ENCODE results near the gene LRRC3. TPM values are rescaled to one million over a fixed set of nuclear protein-coding genes. Genes with fewer than 3 reads are reported as not detected.
"Not testable (repeated sequence)": the region's sequence is repeated elsewhere in the genome, so short reads cannot be mapped to it uniquely, and the experiment has no call there.

The LRRC3 gene
- total and polyA plus RNA-seq, 4 donors = 0.63 to 5.3 (median 1.5) TPM

- intact Hi-C loops (cut with DNase I) = no loop called here
- Histone ChIP-seq H3K36me3 (ENCODE audit: control insufficient read depth in 1 of 2, insufficient read depth in 2 of 2, low read length in 1 of 2) (no peaks in the 10 kb centered on the region), H3K9me3 (ENCODE audit: control insufficient read depth, low read length) (no peaks in the 10 kb centered on the region), H3K4me3 (ENCODE audit: low read length in 2 of 2) (no peak overlapping the region), H3K4me1 (ENCODE audit: control insufficient read depth in 1 of 2, insufficient read depth in 2 of 2, low read length in 2 of 2) (no peaks in the 10 kb centered on the region), H3K27ac (ENCODE audit: low read depth in 1 of 2, low read length in 2 of 2) (no peak overlapping the region), H3K27me3 (ENCODE audit: control insufficient read depth in 1 of 2, insufficient read depth in 2 of 2, low read length in 1 of 2) (no peaks in the 10 kb centered on the region)
- 87 to 91% methylated on average over 18 of the region's 18 CpGs for whole genome bisulfite sequencing, 2 donors
- no peak for DNase-seq
- no peak for ATAC-seq (ENCODE audit: low FRiP score)
Measured at GRCh38 chr21:44499211-44499560, 43.9 kb downstream of the LRRC3 start.

- peak; percentile 32 to 62 for DNase-seq
- Histone ChIP-seq H3K36me3 (ENCODE audit: control insufficient read depth in 1 of 2, insufficient read depth in 2 of 2, low read length in 1 of 2) (no peaks in the 10 kb centered on the region), H3K4me1 (ENCODE audit: control insufficient read depth in 1 of 2, insufficient read depth in 2 of 2, low read length in 2 of 2) (no peaks in the 10 kb centered on the region), H3K27me3 (ENCODE audit: control insufficient read depth in 1 of 2, insufficient read depth in 2 of 2, low read length in 1 of 2) (no peaks in the 10 kb centered on the region), H3K9me3 (ENCODE audit: control insufficient read depth, low read length) (no peaks in the 10 kb centered on the region), H3K4me3 (ENCODE audit: low read length in 2 of 2) (no peak overlapping the region), H3K27ac (ENCODE audit: low read depth in 1 of 2, low read length in 2 of 2) (no peak overlapping the region)
- 84 to 86% methylated on average over 20 to 23 of the region's 23 CpGs for WGBS, 2 donors
- ATAC-seq (ENCODE audit: low FRiP score) = peak; percentile 49
- intact Hi-C loops (cut with DNase I) = no loop called here
Measured at GRCh38 chr21:44499631-44500030, 44.3 kb downstream of the LRRC3 start.

- H3K27me3 ChIP-seq (ENCODE audit: control insufficient read depth in 1 of 2, insufficient read depth in 2 of 2, low read length in 1 of 2) = no peaks in the 10 kb centered on the region
- peak; percentile 12 for ATAC-seq (ENCODE audit: low FRiP score)
- H3K4me1 ChIP-seq (ENCODE audit: control insufficient read depth in 1 of 2, insufficient read depth in 2 of 2, low read length in 2 of 2) = no peaks in the 10 kb centered on the region
- no peaks in the 10 kb centered on the region for H3K36me3 ChIP-seq (ENCODE audit: control insufficient read depth in 1 of 2, insufficient read depth in 2 of 2, low read length in 1 of 2)
- peak in 1 of 2 donors; percentile 70 for DNase-seq
- H3K27ac ChIP-seq (ENCODE audit: low read depth in 1 of 2, low read length in 2 of 2) = no peak overlapping the region
- H3K4me3 ChIP-seq (ENCODE audit: low read length in 2 of 2) = no peak overlapping the region
- no peaks in the 10 kb centered on the region for H3K9me3 ChIP-seq (ENCODE audit: control insufficient read depth, low read length)
- 87 to 91% methylated on average over 19 of the region's 19 CpGs for WGBS, 2 donors
- intact Hi-C loops (cut with DNase I) = no loop called here
Measured at GRCh38 chr21:44500111-44500510, 44.8 kb downstream of the LRRC3 start.

GRCh38 chr21:44502171-44502958, 47.1 kb downstream of the LRRC3 start:
- Histone ChIP-seq H3K36me3 (ENCODE audit: control insufficient read depth in 1 of 2, insufficient read depth in 2 of 2, low read length in 1 of 2) (no peaks in the 10 kb centered on the region), H3K27ac (ENCODE audit: low read depth in 1 of 2, low read length in 2 of 2) (no peak overlapping the region), H3K9me3 (ENCODE audit: control insufficient read depth, low read length) (no peaks in the 10 kb centered on the region), H3K4me3 (ENCODE audit: low read length in 2 of 2) (no peak overlapping the region), H3K27me3 (ENCODE audit: control insufficient read depth in 1 of 2, insufficient read depth in 2 of 2, low read length in 1 of 2) (no peaks in the 10 kb centered on the region), H3K4me1 (ENCODE audit: control insufficient read depth in 1 of 2, insufficient read depth in 2 of 2, low read length in 2 of 2) (no peaks in the 10 kb centered on the region)
- intact Hi-C loops (cut with DNase I) = no loop called here
- ATAC-seq (ENCODE audit: low FRiP score) (no peak), DNase-seq (peak in 1 of 2 donors; percentile 2)
- 91 to 93% methylated on average over 27 of the region's 27 CpGs for WGBS, 2 donors

- H3K4me1 ChIP-seq (ENCODE audit: control insufficient read depth in 1 of 2, insufficient read depth in 2 of 2, low read length in 2 of 2); intact Hi-C loops (cut with DNase I): not testable (repeated sequence)
- WGBS, 2 donors = 88 to 90% methylated on average over 41 to 44 of the region's 44 CpGs
Measured at GRCh38 chr21:44503006-44503889, 47.9 kb downstream of the LRRC3 start.

GRCh38 chr21:44503901-44504399, 48.6 kb downstream of the LRRC3 start:
- H3K36me3 ChIP-seq (ENCODE audit: control insufficient read depth in 1 of 2, insufficient read depth in 2 of 2, low read length in 1 of 2) = no peaks in the 10 kb centered on the region
- H3K4me3 ChIP-seq (ENCODE audit: low read length in 2 of 2) = no peak overlapping the region
- DNase-seq = peak in 1 of 2 donors; percentile 60
- intact Hi-C loops (cut with DNase I) = no loop called here
- no peaks in the 10 kb centered on the region for H3K9me3 ChIP-seq (ENCODE audit: control insufficient read depth, low read length)
- no peaks in the 10 kb centered on the region for H3K27me3 ChIP-seq (ENCODE audit: control insufficient read depth in 1 of 2, insufficient read depth in 2 of 2, low read length in 1 of 2)
- no peaks in the 10 kb centered on the region for H3K4me1 ChIP-seq (ENCODE audit: control insufficient read depth in 1 of 2, insufficient read depth in 2 of 2, low read length in 2 of 2)
- 85 to 88% methylated on average over 20 of the region's 20 CpGs for WGBS, 2 donors
- no peak overlapping the region for H3K27ac ChIP-seq (ENCODE audit: low read depth in 1 of 2, low read length in 2 of 2)
- ATAC-seq (ENCODE audit: low FRiP score) = no peak

More at GRCh38 chr21:44503006-44503889, 47.9 kb downstream of the LRRC3 start:
- not testable (repeated sequence) for H3K9me3 ChIP-seq (ENCODE audit: control insufficient read depth, low read length); H3K27ac ChIP-seq (ENCODE audit: low read depth in 1 of 2, low read length in 2 of 2); H3K4me3 ChIP-seq (ENCODE audit: low read length in 2 of 2); H3K36me3 ChIP-seq (ENCODE audit: control insufficient read depth in 1 of 2, insufficient read depth in 2 of 2, low read length in 1 of 2); ATAC-seq (ENCODE audit: low FRiP score); H3K27me3 ChIP-seq (ENCODE audit: control insufficient read depth in 1 of 2, insufficient read depth in 2 of 2, low read length in 1 of 2)
- peak in 1 of 2 donors; percentile 34 for DNase-seq

- peak; percentile 19 to 39 for DNase-seq
- no peak overlapping the region for H3K4me3 ChIP-seq (ENCODE audit: low read length in 2 of 2)
- H3K27me3 ChIP-seq (ENCODE audit: control insufficient read depth in 1 of 2, insufficient read depth in 2 of 2, low read length in 1 of 2) = no peaks in the 10 kb centered on the region
- no peaks in the 10 kb centered on the region for H3K36me3 ChIP-seq (ENCODE audit: control insufficient read depth in 1 of 2, insufficient read depth in 2 of 2, low read length in 1 of 2)
- WGBS, 2 donors = 79 to 83% methylated on average over 16 of the region's 16 CpGs
- intact Hi-C loops (cut with DNase I) = no loop called here
- no peak overlapping the region for H3K27ac ChIP-seq (ENCODE audit: low read depth in 1 of 2, low read length in 2 of 2)
- no peaks in the 10 kb centered on the region for H3K9me3 ChIP-seq (ENCODE audit: control insufficient read depth, low read length)
- no peaks in the 10 kb centered on the region for H3K4me1 ChIP-seq (ENCODE audit: control insufficient read depth in 1 of 2, insufficient read depth in 2 of 2, low read length in 2 of 2)
- ATAC-seq (ENCODE audit: low FRiP score) = no peak
Measured at GRCh38 chr21:44505673-44506278, 50.5 kb downstream of the LRRC3 start.

- WGBS, 2 donors = 85 to 87% methylated on average over 44 of the region's 44 CpGs
Measured at GRCh38 chr21:44506279-44507255, 51.3 kb downstream of the LRRC3 start.

More at GRCh38 chr21:44506279-44507255, 51.3 kb downstream of the LRRC3 start:
- H3K27ac ChIP-seq (ENCODE audit: low read depth in 1 of 2, low read length in 2 of 2) = no peak overlapping the region
- H3K36me3 ChIP-seq (ENCODE audit: control insufficient read depth in 1 of 2, insufficient read depth in 2 of 2, low read length in 1 of 2) = no peaks in the 10 kb centered on the region
- H3K4me1 ChIP-seq (ENCODE audit: control insufficient read depth in 1 of 2, insufficient read depth in 2 of 2, low read length in 2 of 2) = no peaks in the 10 kb centered on the region
- H3K27me3 ChIP-seq (ENCODE audit: control insufficient read depth in 1 of 2, insufficient read depth in 2 of 2, low read length in 1 of 2) = no peaks in the 10 kb centered on the region
- peak in 1 of 2 donors; percentile 39 for DNase-seq
- H3K4me3 ChIP-seq (ENCODE audit: low read length in 2 of 2) = no peak overlapping the region
- ATAC-seq (ENCODE audit: low FRiP score) = no peak
- H3K9me3 ChIP-seq (ENCODE audit: control insufficient read depth, low read length) = no peaks in the 10 kb centered on the region
- intact Hi-C loops (cut with DNase I) = no loop called here

Measured in aorta (tissue), 5 donors.